Upper lobe of left lung (tissue), 6 donors: ENCODE data around the gene TAAR2. TPM values are rescaled to one million over a fixed set of nuclear protein-coding genes. Genes with fewer than 3 reads are reported as not detected.

Experiments
- ATAC-seq, 2 donors: fragments of 200-7000 bp; cut with Tn5 transposase; one replicate each; pipeline ENCODE4 v1.9.1; 2022; ENCODE audit warnings: mild to moderate bottlenecking in 2 of 2, moderate library complexity in 2 of 2; ENCODE audit not compliant: low FRiP score in 2 of 2
- DNase-seq, 2 donors: peaks; one replicate each; pipeline ENCODE4 v3.0.0-alpha.2; 2019 to 2020
- H3K27ac ChIP-seq, 4 donors: fragments of 200-600 bp; sonication (generic); one replicate each; pipeline ENCODE4 v1.5.1; 2016 to 2019
- H3K27me3 ChIP-seq, 4 donors: fragments of 200-600 bp; sonication (generic); one replicate each; pipeline ENCODE4 v1.5.1; 2017 to 2019
- H3K36me3 ChIP-seq, 4 donors: fragments of 200-600 bp; sonication (generic); one replicate each; pipeline ENCODE4 v1.5.1; 2016 to 2019
- H3K4me1 ChIP-seq, 4 donors: fragments of 200-600 bp; sonication (generic); one replicate each; pipeline ENCODE4 v1.5.1; 2018 to 2019
- H3K4me3 ChIP-seq, 4 donors: fragments of 200-600 bp; sonication (generic); one replicate each; pipeline ENCODE4 v1.5.1; 2017 to 2019; ENCODE audit warnings: mild to moderate bottlenecking in 2 of 4, moderate library complexity in 1 of 4
- H3K9me3 ChIP-seq, 4 donors: fragments of 200-600 bp; sonication (generic); one replicate each; pipeline ENCODE4 v1.5.1; 2018 to 2019
- EP300 ChIP-seq, 4 donors: sonication (generic); formaldehyde crosslinking; IDR thresholded peaks; one replicate each; pipeline ENCODE4 v1.5.1; 2017; ENCODE audit warnings: antibody characterized with exemption in 4 of 4, control low read depth in 2 of 4
- POLR2A ChIP-seq, 4 donors: fragments of 450-650 bp; IDR thresholded peaks; one replicate each; pipeline ENCODE4 v1.5.1; 2016 to 2017; ENCODE audit warnings: antibody characterized with exemption in 4 of 4, mild to moderate bottlenecking in 2 of 4
- POLR2AphosphoS5 ChIP-seq, 2 donors: sonication (generic); formaldehyde crosslinking; IDR thresholded peaks; one replicate each; pipeline ENCODE4 v1.5.1; 2017; ENCODE audit warnings: antibody characterized with exemption in 2 of 2
- WGBS, 2 donors: methylation state at CpG; one replicate each; pipeline ENCODE4 v1.1.5; 2017 to 2018; 5-methylcytosine and 5-hydroxymethylcytosine counted together
- total RNA-seq, 6 donors: library from RNA; depleted of rRNA in 4 of 6; stranded (reverse); fragments of >200 nt in 4 of 6; gene quantifications; one replicate each; pipeline versions ENCODE4 v1.1.0 to v1.2.1, GENCODE V29; 2016 to 2021
- TF ChIP-seq, protein P1 (sequence below), 6 experiments: fragments of 450-650 bp in 4 of 6; fragments of 200-600 bp in 2 of 6; sonication (generic) in 2 of 6; IDR thresholded peaks; one replicate each; pipeline ENCODE4 v1.5.1; 2016 to 2019; ENCODE audit warnings: antibody characterized with exemption in 6 of 6
- donor health status: DM: no; HTN: no; CAD: no; lungs with moderate emphysema.
- donor health status: DM: no; HTN: yes; CAD: no; lungs with severe emphysema.

Gene TAAR2
- total RNA-seq, 6 donors from 2014 or later, result not detected

DNA sequence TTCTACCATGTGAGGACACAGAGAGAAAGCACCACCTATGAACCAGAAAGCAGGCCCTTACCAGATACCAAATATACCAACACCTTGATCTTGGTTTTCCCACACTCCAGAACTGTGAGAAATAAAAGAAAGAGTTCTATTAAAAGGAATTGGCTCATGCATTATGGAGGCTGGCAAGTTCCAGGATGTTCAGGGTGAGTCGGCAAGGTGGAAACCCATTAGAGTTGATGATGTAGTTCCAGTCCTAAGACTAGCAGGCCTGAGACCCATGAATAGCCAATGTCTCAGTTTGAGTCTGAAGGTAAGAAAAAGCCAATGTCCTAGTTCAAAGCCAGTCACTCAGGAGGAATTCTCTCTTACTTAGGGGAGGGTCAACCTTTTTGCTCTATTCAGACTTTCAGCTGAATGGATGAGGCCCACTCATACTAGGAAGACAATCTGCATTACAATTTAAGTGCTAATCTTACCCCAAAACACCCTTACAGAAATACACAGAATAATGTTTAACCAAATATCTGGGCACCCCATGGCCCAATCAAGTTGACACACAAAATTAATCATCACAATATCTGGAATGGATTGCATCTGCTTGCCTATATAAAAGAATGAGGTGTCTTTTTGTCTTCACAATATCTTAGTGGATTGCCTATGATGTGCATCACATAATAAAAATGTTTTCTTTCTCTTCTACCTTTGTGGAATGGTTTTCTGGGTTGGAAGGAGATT, 40.4 kb upstream of the TAAR2 start:
- Histone ChIP-seq H3K9me3 (no peaks in the 10 kb centered on the region), H3K27ac (no peak overlapping the region), H3K4me1 (no peaks in the 10 kb centered on the region), H3K27me3 (no peaks in the 10 kb centered on the region), H3K4me3 (no peak overlapping the region), H3K36me3 (no peaks in the 10 kb centered on the region)
- DNase-seq (no peak), ATAC-seq (no peak)
- TF ChIP-seq, protein P1, sequence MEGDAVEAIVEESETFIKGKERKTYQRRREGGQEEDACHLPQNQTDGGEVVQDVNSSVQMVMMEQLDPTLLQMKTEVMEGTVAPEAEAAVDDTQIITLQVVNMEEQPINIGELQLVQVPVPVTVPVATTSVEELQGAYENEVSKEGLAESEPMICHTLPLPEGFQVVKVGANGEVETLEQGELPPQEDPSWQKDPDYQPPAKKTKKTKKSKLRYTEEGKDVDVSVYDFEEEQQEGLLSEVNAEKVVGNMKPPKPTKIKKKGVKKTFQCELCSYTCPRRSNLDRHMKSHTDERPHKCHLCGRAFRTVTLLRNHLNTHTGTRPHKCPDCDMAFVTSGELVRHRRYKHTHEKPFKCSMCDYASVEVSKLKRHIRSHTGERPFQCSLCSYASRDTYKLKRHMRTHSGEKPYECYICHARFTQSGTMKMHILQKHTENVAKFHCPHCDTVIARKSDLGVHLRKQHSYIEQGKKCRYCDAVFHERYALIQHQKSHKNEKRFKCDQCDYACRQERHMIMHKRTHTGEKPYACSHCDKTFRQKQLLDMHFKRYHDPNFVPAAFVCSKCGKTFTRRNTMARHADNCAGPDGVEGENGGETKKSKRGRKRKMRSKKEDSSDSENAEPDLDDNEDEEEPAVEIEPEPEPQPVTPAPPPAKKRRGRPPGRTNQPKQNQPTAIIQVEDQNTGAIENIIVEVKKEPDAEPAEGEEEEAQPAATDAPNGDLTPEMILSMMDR (IDR thresholded peaks at IDR 0.05), result no peak
- TF ChIP-seq POLR2AphosphoS5 (IDR thresholded peaks at IDR 0.05) (no peak), POLR2A (IDR thresholded peaks at IDR 0.05) (no peak), EP300 (IDR thresholded peaks at IDR 0.05) (no peak)
- WGBS, 2 donors, result 95 to 100% methylated on average over 1 of the region's 1 CpG

DNA sequence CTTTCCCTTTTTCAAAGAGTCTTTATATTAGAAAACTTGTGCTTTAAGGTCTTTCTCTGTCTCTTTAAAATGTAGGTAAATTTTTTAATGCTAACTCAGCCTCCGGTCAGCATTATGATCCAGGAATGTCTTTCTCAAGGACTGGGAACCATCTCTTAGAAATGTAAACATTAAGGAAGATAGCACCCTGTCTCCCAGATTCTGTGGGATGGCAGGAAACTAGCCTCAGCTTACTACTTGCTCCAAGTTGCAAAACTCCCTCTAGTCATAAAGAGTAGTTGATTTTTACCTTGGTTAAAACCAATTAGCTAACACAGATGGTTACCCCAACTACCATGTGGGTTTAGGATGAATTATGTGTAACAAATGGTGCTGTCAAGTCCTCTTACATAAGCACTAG, 39.6 kb upstream of the TAAR2 start:
- H3K4me1 ChIP-seq, result no peaks in the 10 kb centered on the region
- no peaks in the 10 kb centered on the region for H3K9me3 ChIP-seq
- no peak for ATAC-seq
- WGBS, 2 donors, result 74 to 79% methylated on average over 1 of the region's 1 CpG
- H3K36me3 ChIP-seq, result no peaks in the 10 kb centered on the region
- no peak overlapping the region for H3K27ac ChIP-seq
- H3K27me3 ChIP-seq, result no peaks in the 10 kb centered on the region
- H3K4me3 ChIP-seq, result no peak overlapping the region
- DNase-seq, result no peak
- TF ChIP-seq POLR2A (IDR thresholded peaks at IDR 0.05), result no peak
- TF ChIP-seq, protein P1 (IDR thresholded peaks at IDR 0.05), result no peak
- no peak for TF ChIP-seq POLR2AphosphoS5 (IDR thresholded peaks at IDR 0.05)

DNA sequence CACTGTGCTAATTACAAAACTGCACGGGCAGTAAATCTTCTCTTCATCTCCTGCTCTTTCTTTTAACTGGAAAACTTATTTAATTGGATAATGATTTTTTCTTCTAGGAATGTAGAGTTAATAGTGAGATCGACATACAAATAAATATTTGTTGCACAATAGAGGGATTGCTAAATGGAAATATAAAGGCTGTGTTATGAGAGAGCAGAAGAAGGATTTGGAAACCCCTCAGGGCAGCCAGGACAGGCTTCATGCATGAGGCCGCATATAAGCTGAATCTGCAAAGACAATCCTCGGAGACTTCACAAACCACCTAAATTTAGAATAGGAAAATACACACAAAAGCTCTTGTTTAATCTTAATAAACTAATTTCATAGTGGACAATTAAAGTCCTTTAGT, 37.8 kb upstream of the TAAR2 start:
- Histone ChIP-seq H3K36me3 (no peaks in the 10 kb centered on the region), H3K27ac (no peak overlapping the region), H3K4me1 (no peaks in the 10 kb centered on the region), H3K27me3 (no peaks in the 10 kb centered on the region), H3K9me3 (no peaks in the 10 kb centered on the region), H3K4me3 (no peak overlapping the region)
- WGBS, 2 donors, result 81 to 88% methylated on average over 4 of the region's 4 CpGs
- DNase-seq (no peak), ATAC-seq (no peak)
- TF ChIP-seq POLR2A (IDR thresholded peaks at IDR 0.05) (no peak), POLR2AphosphoS5 (IDR thresholded peaks at IDR 0.05) (no peak), EP300 (IDR thresholded peaks at IDR 0.05) (no peak)
- TF ChIP-seq, protein P1 (IDR thresholded peaks at IDR 0.05), result no peak

DNA sequence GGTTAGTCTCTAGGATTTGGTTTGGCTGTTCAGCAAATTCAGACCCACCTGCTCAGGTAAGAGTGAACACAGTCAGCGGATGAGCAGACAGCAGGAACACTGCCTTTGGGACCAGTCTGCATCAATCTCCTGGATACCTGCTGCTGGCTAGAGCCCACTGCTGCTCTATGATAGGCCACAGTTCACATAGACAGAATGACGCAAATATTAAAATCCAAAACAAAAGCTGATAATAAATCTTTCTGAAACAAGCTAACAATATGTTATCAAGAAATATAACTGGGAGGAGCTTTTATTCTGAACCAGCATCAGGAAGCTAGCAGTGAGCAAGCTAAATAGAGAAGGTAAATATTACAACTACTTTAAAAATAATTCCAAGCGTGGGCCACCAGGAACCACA, 35.0 kb upstream of the TAAR2 start, which contains the start of gene TAAR1:
TAAR1 (minus strand) TSS at position 101 of the 400 bp plus-strand sequence. CDS start 13,179 bp downstream, outside the sequence.
- Histone ChIP-seq H3K4me1 (no peaks in the 10 kb centered on the region), H3K9me3 (no peaks in the 10 kb centered on the region), H3K27me3 (no peaks in the 10 kb centered on the region), H3K27ac (no peak within 1 kb of the TSS), H3K36me3 (no peaks in the 10 kb centered on the region), H3K4me3 (no peak within 1 kb of the TSS)
- 52 to 91% methylated on average over 3 of the region's 3 CpGs for WGBS, 2 donors
- ATAC-seq (no peak), DNase-seq (no peak)
- TF ChIP-seq, protein P1 (IDR thresholded peaks at IDR 0.05), result no peak
- TF ChIP-seq EP300 (IDR thresholded peaks at IDR 0.05) (no peak), POLR2A (IDR thresholded peaks at IDR 0.05) (no peak), POLR2AphosphoS5 (IDR thresholded peaks at IDR 0.05) (no peak)

DNA sequence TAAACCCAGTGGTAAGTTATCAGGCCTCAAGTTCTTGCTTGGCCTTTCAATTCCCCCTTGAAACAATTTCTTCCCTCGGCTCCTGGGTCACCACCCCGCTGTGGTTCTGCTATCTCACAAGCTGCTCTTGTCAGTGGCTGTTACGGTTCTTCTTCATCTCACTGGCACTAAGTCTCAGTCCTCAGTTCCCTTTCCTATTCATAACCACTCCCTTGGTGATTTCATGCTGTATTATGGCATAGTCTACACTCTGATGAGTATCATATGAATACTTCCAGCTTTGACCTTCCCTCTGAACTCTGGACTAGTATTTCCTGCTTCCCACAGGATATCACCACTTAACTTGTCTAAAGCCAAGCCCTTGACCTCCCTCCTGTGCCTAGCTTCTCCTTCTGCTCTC, 27.0 kb upstream of the TAAR2 start:
- TF ChIP-seq, protein P1 (IDR thresholded peaks at IDR 0.05), result no peak
- TF ChIP-seq POLR2A (IDR thresholded peaks at IDR 0.05) (no peak), EP300 (IDR thresholded peaks at IDR 0.05) (no peak), POLR2AphosphoS5 (IDR thresholded peaks at IDR 0.05) (no peak)
- Histone ChIP-seq H3K4me1 (no peaks in the 10 kb centered on the region), H3K27me3 (no peaks in the 10 kb centered on the region), H3K36me3 (no peaks in the 10 kb centered on the region), H3K27ac (no peak overlapping the region), H3K4me3 (no peak overlapping the region), H3K9me3 (no peaks in the 10 kb centered on the region)
- 72 to 79% methylated on average over 3 of the region's 3 CpGs for WGBS, 2 donors
- DNase-seq (no peak), ATAC-seq (peak; percentile 55 to 73)
